Parathyroid adenoma (tissue), 2 donors: ENCODE measurements around the gene MARCHF2.

Source experiments
- H2AFZ ChIP-seq: fragments of 300-600 bp; sonication (generic); one replicate; pipeline ENCODE4 v1.7.0; 2017; ENCODE audit warnings: antibody characterized with exemption, mild to moderate bottlenecking
- H3K27ac ChIP-seq: fragments of 300-600 bp; sonication (generic); one replicate; pipeline ENCODE4 v1.7.0; 2017
- H3K27me3 ChIP-seq: fragments of 300-600 bp; sonication (generic); one replicate; pipeline ENCODE4 v1.7.0; 2017; ENCODE audit warnings: low read length; ENCODE audit not compliant: control insufficient read depth, insufficient read depth
- H3K36me3 ChIP-seq: fragments of 300-600 bp; sonication (generic); one replicate; pipeline ENCODE4 v1.7.0; 2017; ENCODE audit warnings: low read length; ENCODE audit not compliant: control insufficient read depth, insufficient read depth
- H3K4me1 ChIP-seq: fragments of 300-600 bp; sonication (generic); one replicate; pipeline ENCODE4 v1.7.0; 2017; ENCODE audit warnings: control low read depth
- H3K4me2 ChIP-seq: fragments of 300-600 bp; sonication (generic); one replicate; pipeline ENCODE4 v1.7.0; 2017; ENCODE audit warnings: low read length
- H3K4me3 ChIP-seq: fragments of 300-600 bp; sonication (generic); one replicate; pipeline ENCODE4 v1.7.0; 2017; ENCODE audit warnings: low read depth, low read length
- H3K79me2 ChIP-seq: fragments of 300-600 bp; sonication (generic); one replicate; pipeline ENCODE4 v1.7.0; 2017; ENCODE audit warnings: control low read depth
- H3K9ac ChIP-seq: fragments of 300-600 bp; sonication (generic); one replicate; pipeline ENCODE4 v1.7.0; 2017; ENCODE audit warnings: mild to moderate bottlenecking
- H3K9me3 ChIP-seq: fragments of 300-600 bp; sonication (generic); one replicate; pipeline ENCODE4 v1.7.0; 2017; ENCODE audit warnings: low read length; ENCODE audit not compliant: control insufficient read depth
- TF ChIP-seq, protein P1 (sequence below): fragments of 300-600 bp; sonication (generic); IDR thresholded peaks from one replicate; pipeline ENCODE4 v1.7.0; 2017; ENCODE audit warnings: antibody characterized with exemption, mild to moderate bottlenecking
- donor health status: primary hyperparathyroidism.

Gene MARCHF2

DNA sequence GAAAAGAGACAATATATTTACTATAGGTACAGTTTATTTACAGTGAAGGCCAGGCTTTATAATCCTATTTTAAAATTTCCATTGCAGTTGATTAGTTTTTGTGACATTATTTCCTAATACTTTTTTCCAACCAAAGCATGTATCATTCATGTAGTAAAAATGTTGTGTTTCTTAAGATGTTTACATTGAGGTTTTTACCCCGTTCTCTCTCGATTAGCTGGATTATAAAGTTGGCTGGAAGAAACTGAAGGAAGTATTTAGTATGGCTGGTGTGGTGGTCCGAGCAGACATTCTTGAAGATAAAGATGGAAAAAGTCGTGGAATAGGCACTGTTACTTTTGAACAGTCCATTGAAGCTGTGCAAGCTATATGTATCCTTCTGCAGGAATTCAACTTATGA is 52.9 kb downstream of the MARCHF2 start:
- Histone ChIP-seq H3K4me3 (no peak overlapping the region), H3K27ac (no peak overlapping the region), H3K36me3 (no peaks in the 10 kb centered on the region), H3K27me3 (no peaks in the 10 kb centered on the region), H3K9ac (no peak overlapping the region), H3K79me2 (peaks cover 80% of the 10 kb centered on the region), H3K4me1 (no peaks in the 10 kb centered on the region), H3K9me3 (no peaks in the 10 kb centered on the region), H2AFZ (no peak overlapping the region), H3K4me2 (no peak overlapping the region)
- TF ChIP-seq, protein P1, sequence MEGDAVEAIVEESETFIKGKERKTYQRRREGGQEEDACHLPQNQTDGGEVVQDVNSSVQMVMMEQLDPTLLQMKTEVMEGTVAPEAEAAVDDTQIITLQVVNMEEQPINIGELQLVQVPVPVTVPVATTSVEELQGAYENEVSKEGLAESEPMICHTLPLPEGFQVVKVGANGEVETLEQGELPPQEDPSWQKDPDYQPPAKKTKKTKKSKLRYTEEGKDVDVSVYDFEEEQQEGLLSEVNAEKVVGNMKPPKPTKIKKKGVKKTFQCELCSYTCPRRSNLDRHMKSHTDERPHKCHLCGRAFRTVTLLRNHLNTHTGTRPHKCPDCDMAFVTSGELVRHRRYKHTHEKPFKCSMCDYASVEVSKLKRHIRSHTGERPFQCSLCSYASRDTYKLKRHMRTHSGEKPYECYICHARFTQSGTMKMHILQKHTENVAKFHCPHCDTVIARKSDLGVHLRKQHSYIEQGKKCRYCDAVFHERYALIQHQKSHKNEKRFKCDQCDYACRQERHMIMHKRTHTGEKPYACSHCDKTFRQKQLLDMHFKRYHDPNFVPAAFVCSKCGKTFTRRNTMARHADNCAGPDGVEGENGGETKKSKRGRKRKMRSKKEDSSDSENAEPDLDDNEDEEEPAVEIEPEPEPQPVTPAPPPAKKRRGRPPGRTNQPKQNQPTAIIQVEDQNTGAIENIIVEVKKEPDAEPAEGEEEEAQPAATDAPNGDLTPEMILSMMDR, result no peak

DNA sequence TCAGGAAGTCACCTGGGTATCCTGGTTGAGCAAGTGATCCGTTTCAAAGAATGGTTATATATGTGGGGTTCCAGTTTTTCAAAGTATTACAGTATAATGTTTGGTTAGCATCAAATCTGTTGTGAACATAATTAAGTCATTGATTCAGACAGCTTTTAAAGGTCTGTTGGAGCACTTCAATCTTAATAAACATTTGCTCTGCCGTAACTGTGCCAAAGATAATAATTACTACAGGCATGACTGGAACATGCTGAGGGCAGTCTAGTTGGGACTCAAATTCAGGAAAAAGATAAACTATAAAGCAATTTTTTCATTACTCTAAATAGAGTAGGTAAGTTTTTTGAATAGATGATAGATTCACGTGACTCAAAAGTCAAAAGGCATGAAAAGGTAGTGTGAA is 55.0 kb downstream of the MARCHF2 start:
- H3K9ac ChIP-seq, result no peak overlapping the region
- H3K4me2 ChIP-seq, result no peak overlapping the region
- H3K27me3 ChIP-seq, result no peaks in the 10 kb centered on the region
- peaks cover 78% of the 10 kb centered on the region for H3K79me2 ChIP-seq
- no peak overlapping the region for H3K27ac ChIP-seq
- TF ChIP-seq, protein P1, result no peak
- no peaks in the 10 kb centered on the region for H3K9me3 ChIP-seq
- H3K36me3 ChIP-seq, result no peaks in the 10 kb centered on the region
- H2AFZ ChIP-seq, result no peak overlapping the region
- H3K4me3 ChIP-seq, result no peak overlapping the region
- H3K4me1 ChIP-seq, result no peaks in the 10 kb centered on the region

DNA sequence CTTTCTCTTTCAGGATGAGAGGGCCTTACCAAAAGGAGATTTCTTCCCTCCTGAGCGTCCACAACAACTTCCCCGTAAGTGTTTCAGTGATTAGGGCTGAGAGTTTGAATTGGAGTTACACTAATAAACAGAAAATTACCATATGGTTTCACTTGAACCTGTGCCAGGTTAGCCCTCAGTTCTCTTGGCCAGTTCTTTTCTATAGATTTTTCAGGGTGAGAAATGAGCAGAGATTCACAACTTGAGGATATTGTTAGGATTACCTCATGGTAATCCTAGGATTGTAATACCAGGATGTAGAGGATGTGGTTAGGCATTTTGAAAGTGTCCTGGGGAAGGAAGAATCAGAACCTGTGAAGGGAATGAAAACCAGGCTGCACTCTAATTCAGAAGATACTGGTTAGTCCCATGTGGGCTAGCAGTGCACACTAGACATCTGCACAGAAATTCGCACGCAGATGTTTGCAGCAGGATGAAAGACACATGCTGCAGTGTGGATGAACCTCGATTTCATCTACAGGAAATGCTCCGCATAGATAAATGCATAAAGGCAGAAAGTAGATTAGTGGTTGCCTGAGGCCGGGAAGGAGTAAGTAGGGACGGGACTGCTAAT is 55.8 kb downstream of the MARCHF2 start:
- Histone ChIP-seq H3K36me3 (no peaks in the 10 kb centered on the region), H3K4me3 (no peak overlapping the region), H2AFZ (no peak overlapping the region), H3K9ac (no peak overlapping the region), H3K9me3 (no peaks in the 10 kb centered on the region), H3K79me2 (peaks cover 74% of the 10 kb centered on the region), H3K4me2 (no peak overlapping the region), H3K27ac (no peak overlapping the region), H3K4me1 (no peaks in the 10 kb centered on the region), H3K27me3 (no peaks in the 10 kb centered on the region)
- TF ChIP-seq, protein P1, result no peak

DNA sequence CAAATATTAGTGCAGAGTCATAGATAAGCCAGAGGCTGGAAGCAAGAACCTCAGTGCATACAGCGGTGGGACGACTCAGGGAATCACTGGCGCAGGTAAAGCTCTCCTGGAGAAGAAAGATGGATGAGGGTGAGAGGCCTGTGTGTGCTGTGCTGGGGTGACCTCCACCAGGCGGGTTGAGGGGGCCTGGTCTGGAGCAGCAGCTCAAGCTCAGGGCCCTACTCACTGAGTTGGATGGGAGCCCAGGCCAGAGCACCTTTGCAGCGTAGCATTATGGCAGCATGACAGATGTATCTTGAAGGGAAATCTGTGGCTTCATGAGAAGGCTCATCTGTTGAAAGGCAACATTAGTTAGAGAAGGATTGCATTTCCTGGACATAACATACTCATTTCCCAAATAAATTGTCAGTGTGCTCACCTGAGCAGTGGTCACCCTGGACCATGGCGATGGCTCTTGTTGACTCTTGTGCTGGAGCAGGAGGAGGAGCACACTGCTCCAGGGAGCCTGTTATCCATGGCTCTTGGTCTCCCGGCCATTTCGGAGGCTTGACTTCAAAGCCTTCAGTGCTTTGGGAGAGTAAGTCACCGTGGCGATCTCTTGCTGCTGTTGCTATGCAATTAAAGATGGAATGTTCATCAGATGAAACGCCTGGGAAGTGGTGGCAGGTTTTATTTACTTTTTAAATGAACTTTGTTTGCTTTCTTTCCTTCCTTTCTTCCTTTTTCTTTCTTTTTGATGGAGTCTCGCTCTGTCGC is 56.7 kb downstream of the MARCHF2 start:
- Histone ChIP-seq H3K27ac (no peak overlapping the region), H3K4me2 (no peak overlapping the region), H3K36me3 (no peaks in the 10 kb centered on the region), H3K9ac (no peak overlapping the region), H2AFZ (no peak overlapping the region), H3K9me3 (no peaks in the 10 kb centered on the region), H3K4me1 (no peaks in the 10 kb centered on the region), H3K4me3 (no peak overlapping the region), H3K27me3 (no peaks in the 10 kb centered on the region), H3K79me2 (peaks cover 66% of the 10 kb centered on the region)
- TF ChIP-seq, protein P1, result no peak
